B cell (primary cell): ENCODE results near the gene RASGRP3. TPM values are rescaled to one million over a fixed set of nuclear protein-coding genes. Genes with fewer than 3 reads are reported as not detected.

Experiments used
- ATAC-seq: fragments of 200-7000 bp; cut with Tn5 transposase; one replicate; pipeline ENCODE4 v1.10.0; 2021; ENCODE audit warnings: low read depth, mild to moderate bottlenecking, moderate number of reproducible peaks, moderate library complexity
- CTCF ChIA-PET: fragments of 350-600 bp; sonication (Branson Sonifier 250); formaldehyde crosslinking; loops from one replicate; lab custom pipeline; 2021; ENCODE audit warnings: antibody characterized with exemption, inconsistent platforms; lab: Charles Lee
- POLR2A ChIA-PET: fragments of 350-600 bp; sonication (Branson Sonifier 250); formaldehyde crosslinking; loops from one replicate; lab custom pipeline; 2021; ENCODE audit warnings: antibody characterized with exemption; lab: Charles Lee
- DNase-seq: peaks from one replicate; pipeline ENCODE4 v3.0.0; 2013
- H2AFZ ChIP-seq: 2 replicates; pipeline ENCODE4 v1.6.1; 2012; ENCODE audit warnings: mild to moderate bottlenecking, low read depth, low read length; ENCODE audit not compliant: insufficient read depth, poor library complexity, severe bottlenecking
- H3K27ac ChIP-seq, 2 donors: 1 replicate in 1 of 2; 2 replicates in 1 of 2; pipeline ENCODE4 v1.5.1; 2012 to 2013; ENCODE audit warnings: low read length in 2 of 2, mild to moderate bottlenecking in 2 of 2, moderate library complexity in 1 of 2
- H3K27me3 ChIP-seq, 4 experiments: fragments of 200-600 bp in 1 of 4; sonication (generic) in 1 of 4; replicated peaks in 1 of 4; 1 replicate in 2 of 4; 2 replicates in 2 of 4; pipeline versions ENCODE4 v1.6.1 to v1.7.0; 2013 to 2016; ENCODE audit warnings: low read length in 3 of 4, mild to moderate bottlenecking in 2 of 4, mixed read lengths in 1 of 4, moderate library complexity in 1 of 4; ENCODE audit not compliant: insufficient read depth in 4 of 4, control insufficient read depth in 3 of 4; ENCODE audit errors: control extremely low read depth in 1 of 4
- H3K36me3 ChIP-seq, 2 experiments: replicated peaks in 1 of 2; 1 replicate in 1 of 2; 2 replicates in 1 of 2; pipeline versions ENCODE4 v1.6.1 to v1.7.1; 2013; ENCODE audit warnings: low read length in 1 of 2; ENCODE audit not compliant: insufficient read depth in 2 of 2, control insufficient read depth in 1 of 2; ENCODE audit errors: control extremely low read depth in 1 of 2, extremely low read depth in 1 of 2
- H3K4me1 ChIP-seq, 2 donors: fragments of 200-600 bp in 1 of 2; sonication (generic) in 1 of 2; 1 replicate in 1 of 2; 2 replicates in 1 of 2; pipeline versions ENCODE4 v1.5.1 to v1.6.1; 2013 to 2017; ENCODE audit warnings: low read length in 2 of 2; ENCODE audit not compliant: control insufficient read depth in 2 of 2, insufficient read depth in 2 of 2
- H3K4me2 ChIP-seq: replicated peaks from 2 replicates; pipeline ENCODE3; 2012; ENCODE audit warnings: mild to moderate bottlenecking, low read depth, low read length; ENCODE audit not compliant: poor library complexity, severe bottlenecking
- H3K4me3 ChIP-seq, 5 experiments: fragments of 200-600 bp in 1 of 5; sonication (generic) in 1 of 5; 1 replicate in 3 of 5; 2 replicates in 2 of 5; pipeline versions ENCODE4 v1.5.1 to v1.7.0; 2011 to 2016; ENCODE audit warnings: low read length in 4 of 5, mild to moderate bottlenecking in 4 of 5, low read depth in 2 of 5, control low read depth in 1 of 5, moderate library complexity in 1 of 5; ENCODE audit not compliant: insufficient read depth in 1 of 5; ENCODE audit errors: control extremely low read depth in 1 of 5, extremely low read depth in 1 of 5
- H3K79me2 ChIP-seq: fragments of 200-600 bp; sonication (generic); one replicate; pipeline ENCODE4 v1.6.0; 2016; ENCODE audit warnings: low read length; ENCODE audit not compliant: control insufficient read depth, insufficient read depth
- H3K9ac ChIP-seq: fragments of 200-600 bp; sonication (generic); 2 replicates; pipeline ENCODE4 v1.6.1; 2017; ENCODE audit warnings: mild to moderate bottlenecking, low read length, moderate library complexity
- H3K9me3 ChIP-seq, 3 donors: one replicate each; pipeline versions ENCODE4 v1.6.1 to v1.7.1; 2013; ENCODE audit warnings: low read length in 2 of 3; ENCODE audit not compliant: control insufficient read depth in 2 of 3, insufficient read depth in 1 of 3; ENCODE audit errors: control extremely low read depth in 1 of 3
- H4K20me1 ChIP-seq: 2 replicates; pipeline ENCODE4 v1.6.0; 2012; ENCODE audit warnings: mild to moderate bottlenecking, low read length; ENCODE audit not compliant: insufficient read depth, control insufficient read depth, poor library complexity, severe bottlenecking
- H3K27ac Mint-ChIP-seq: one replicate; pipeline ENCODE4 v1.8.0; 2021; ENCODE audit warnings: mixed read lengths
- H3K27me3 Mint-ChIP-seq: one replicate; pipeline ENCODE4 v1.8.0; 2021; ENCODE audit warnings: mixed read lengths
- H3K4me1 Mint-ChIP-seq: one replicate; pipeline ENCODE4 v1.8.0; 2021; ENCODE audit warnings: mixed read lengths
- H3K4me3 Mint-ChIP-seq: one replicate; pipeline ENCODE4 v1.8.0; 2021; ENCODE audit warnings: mixed read lengths
- H3K9me3 Mint-ChIP-seq: one replicate; pipeline ENCODE4 v1.8.0; 2022; ENCODE audit warnings: mixed read lengths; ENCODE audit not compliant: insufficient read depth
- CTCF ChIP-seq: fragments of 200-600 bp; IDR thresholded peaks from one replicate; pipeline ENCODE4 v1.8.0; 2022; ENCODE audit warnings: antibody characterized with exemption, mild to moderate bottlenecking
- EZH2 ChIP-seq: IDR thresholded peaks from 2 replicates; pipeline ENCODE4 v1.6.1; 2012; ENCODE audit warnings: borderline replicate concordance, low read depth, mild to moderate bottlenecking, moderate library complexity, low read length; ENCODE audit not compliant: insufficient read depth, poor library complexity, severe bottlenecking
- WGBS: methylation state at CpG from one replicate; pipeline ENCODE4 v1.1.5; 2013; ENCODE audit warnings: missing lambda C conversion rate; ENCODE audit not compliant: insufficient coverage; 5-methylcytosine and 5-hydroxymethylcytosine counted together
- intact Hi-C: fragments of 100-400 bp; cut with micrococcal nuclease; formaldehyde crosslinking; loops from one replicate; pipeline ENCODE4 v1.10.0; 2022
- polyA plus RNA-seq: library from polyadenylated mRNA; depleted of rRNA; stranded (reverse); fragments of >200 nt; gene quantifications from 2 replicates; pipeline ENCODE4 v1.2.3, GENCODE V29; 2012
- total RNA-seq, 2 donors: library from RNA; stranded (reverse); fragments of 120-200 nt in 1 of 2; gene quantifications; 1 replicate in 1 of 2; 2 replicates in 1 of 2; pipeline versions ENCODE4 v1.2.3 to v1.2.4, GENCODE V29; 2013 to 2022

Gene RASGRP3
- total and polyA plus RNA-seq, 2 donors (not counting 1 experiment from before 2014, with no cell fraction given): 67.5 to 107 TPM

GRCh38 chr2:33451214-33451613 lies 25.2 kb upstream of the RASGRP3 start:
- Histone ChIP-seq H3K9me3 (peaks cover 1 to 13% (median 12%) of the 10 kb centered on the region in 3 donors), H3K4me3 (no peak overlapping the region), H3K79me2 (no peaks in the 10 kb centered on the region), H3K27me3 (no peaks in the 10 kb centered on the region), H3K9ac (no peak overlapping the region), H3K36me3 (no peaks in the 10 kb centered on the region), H3K4me1 (no peaks in the 10 kb centered on the region), H3K27ac (no peak overlapping the region), H4K20me1 (no peaks in the 10 kb centered on the region), H3K4me2 (no peak overlapping the region), H2AFZ (no peak overlapping the region)
- TF ChIP-seq EZH2: no peak
- TF ChIP-seq CTCF: no peak
- intact Hi-C loops: no loop called here
- no peak overlapping the region for H3K4me3 Mint-ChIP-seq
- DNase-seq (no peak), ATAC-seq (no peak)
- CTCF ChIA-PET: no interaction called here
- H3K27ac Mint-ChIP-seq: no peak overlapping the region
- H3K9me3 Mint-ChIP-seq: peaks cover 10% of the 10 kb centered on the region
- peaks cover 2% of the 10 kb centered on the region for H3K4me1 Mint-ChIP-seq
- POLR2A ChIA-PET: no interaction called here
- no peaks in the 10 kb centered on the region for H3K27me3 Mint-ChIP-seq
- no CpG with 5 or more reads among the region's 1 CpG for WGBS

- CTCF ChIA-PET: no interaction called here
- no peak overlapping the region for H3K27ac ChIP-seq
- intact Hi-C loops: no loop called here
Measured at GRCh38 chr2:33451825-33452224, 24.6 kb upstream of the RASGRP3 start.

More at GRCh38 chr2:33451825-33452224, 24.6 kb upstream of the RASGRP3 start:
- POLR2A ChIA-PET: no interaction called here
- Histone ChIP-seq H3K27me3 (no peaks in the 10 kb centered on the region), H3K9ac (no peak overlapping the region), H3K36me3 (no peaks in the 10 kb centered on the region), H3K9me3 (peaks cover 1 to 13% (median 12%) of the 10 kb centered on the region in 3 donors), H2AFZ (no peak overlapping the region), H4K20me1 (no peaks in the 10 kb centered on the region), H3K4me2 (no peak overlapping the region), H3K4me1 (no peaks in the 10 kb centered on the region), H3K4me3 (no peak overlapping the region), H3K79me2 (no peaks in the 10 kb centered on the region)
- DNase-seq (no peak), ATAC-seq (no peak)
- Mint-ChIP-seq H3K27ac (no peak overlapping the region), H3K4me3 (no peak overlapping the region), H3K9me3 (peaks cover 10% of the 10 kb centered on the region), H3K27me3 (no peaks in the 10 kb centered on the region), H3K4me1 (peaks cover 2% of the 10 kb centered on the region)
- TF ChIP-seq EZH2: no peak
- TF ChIP-seq CTCF: no peak
- no CpG with 5 or more reads among the region's 1 CpG for WGBS
